Gastrocnemius medialis (tissue), 4 donors: ENCODE measurements around the gene C2orf49.

ENCODE experiments used
- CTCF ChIP-seq, 5 experiments: fragments of 450-650 bp in 3 of 5; fragments of 200-600 bp in 2 of 5; sonication (generic) in 2 of 5; IDR thresholded peaks in 4 of 5; conservative IDR thresholded peaks in 1 of 5; 1 replicate in 4 of 5; 2 replicates in 1 of 5; pipeline ENCODE4 v1.5.1; 2016 to 2019; ENCODE audit warnings: antibody characterized with exemption in 5 of 5, mild to moderate bottlenecking in 3 of 5, moderate library complexity in 3 of 5
- POLR2A ChIP-seq, 2 donors: fragments of 450-650 bp; IDR thresholded peaks; one replicate each; pipeline ENCODE4 v1.6.1; 2017; ENCODE audit warnings: antibody characterized with exemption in 2 of 2, mild to moderate bottlenecking in 2 of 2, moderate library complexity in 2 of 2

- TF ChIP-seq POLR2A (IDR thresholded peaks at IDR 0.05) = no peak
- TF ChIP-seq CTCF (IDR thresholded peaks at IDR 0.05 in 4 of 5, conservative IDR thresholded peaks at IDR 0.05 in 1 of 5) = no peak
Observed at GRCh38 chr2:105294046-105294445, 43.3 kb upstream of the C2orf49 start.
